Measurements from ENCODE around the gene ODF2.

DNA sequence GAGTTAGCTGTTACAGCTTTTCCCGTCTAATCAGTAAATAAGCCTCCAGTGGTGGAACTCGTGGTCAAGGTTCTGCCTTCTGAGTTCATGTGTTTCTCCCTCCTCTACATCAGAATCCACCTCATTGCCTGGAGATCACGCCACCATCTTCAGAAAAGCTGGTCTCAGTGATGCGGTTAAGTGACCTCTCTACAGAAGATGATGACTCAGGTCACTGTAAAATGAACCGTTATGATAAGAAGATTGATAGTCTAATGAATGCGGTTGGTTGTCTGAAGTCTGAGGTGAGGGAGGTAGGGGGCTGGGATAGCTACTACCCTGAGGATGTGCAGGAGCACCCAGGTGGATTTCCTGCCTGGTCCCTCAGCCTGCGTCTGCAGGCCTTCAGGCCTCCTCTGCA lies 13.3 kb downstream of the ODF2 start:
- TF ChIP-seq TEAD2 (CRISPR knock-in tag; IDR thresholded peaks at IDR 0.05) (no peak), ERF (CRISPR knock-in tag; IDR thresholded peaks at IDR 0.05) (no peak), CHD4 (IDR thresholded peaks at IDR 0.05; ENCODE audit: borderline replicate concordance, low read length) (no peak), TAF15 (IDR thresholded peaks at IDR 0.05; ENCODE audit: low read depth, low read length, poor library complexity, severe bottlenecking) (no peak), RXRB (CRISPR knock-in tag; IDR thresholded peaks at IDR 0.05; ENCODE audit: borderline replicate concordance) (no peak), TAF1 (CRISPR knock-in tag; IDR thresholded peaks at IDR 0.05) (no peak), SMC3 (IDR thresholded peaks at IDR 0.05; ENCODE audit: low read length) (no peak), MYC (CRISPR knock-in tag; IDR thresholded peaks at IDR 0.05; ENCODE audit: borderline replicate concordance) (no peak), DPF2 (CRISPR knock-in tag; IDR thresholded peaks at IDR 0.05; ENCODE audit: borderline replicate concordance, low read depth) (no peak), ZNF468 (CRISPR knock-in tag; IDR thresholded peaks at IDR 0.05) (no peak)
- TF ChIP-seq, protein P1, sequence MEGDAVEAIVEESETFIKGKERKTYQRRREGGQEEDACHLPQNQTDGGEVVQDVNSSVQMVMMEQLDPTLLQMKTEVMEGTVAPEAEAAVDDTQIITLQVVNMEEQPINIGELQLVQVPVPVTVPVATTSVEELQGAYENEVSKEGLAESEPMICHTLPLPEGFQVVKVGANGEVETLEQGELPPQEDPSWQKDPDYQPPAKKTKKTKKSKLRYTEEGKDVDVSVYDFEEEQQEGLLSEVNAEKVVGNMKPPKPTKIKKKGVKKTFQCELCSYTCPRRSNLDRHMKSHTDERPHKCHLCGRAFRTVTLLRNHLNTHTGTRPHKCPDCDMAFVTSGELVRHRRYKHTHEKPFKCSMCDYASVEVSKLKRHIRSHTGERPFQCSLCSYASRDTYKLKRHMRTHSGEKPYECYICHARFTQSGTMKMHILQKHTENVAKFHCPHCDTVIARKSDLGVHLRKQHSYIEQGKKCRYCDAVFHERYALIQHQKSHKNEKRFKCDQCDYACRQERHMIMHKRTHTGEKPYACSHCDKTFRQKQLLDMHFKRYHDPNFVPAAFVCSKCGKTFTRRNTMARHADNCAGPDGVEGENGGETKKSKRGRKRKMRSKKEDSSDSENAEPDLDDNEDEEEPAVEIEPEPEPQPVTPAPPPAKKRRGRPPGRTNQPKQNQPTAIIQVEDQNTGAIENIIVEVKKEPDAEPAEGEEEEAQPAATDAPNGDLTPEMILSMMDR (CRISPR knock-in tag; IDR thresholded peaks at IDR 0.05): no peak
- TF ChIP-seq, protein P2, sequence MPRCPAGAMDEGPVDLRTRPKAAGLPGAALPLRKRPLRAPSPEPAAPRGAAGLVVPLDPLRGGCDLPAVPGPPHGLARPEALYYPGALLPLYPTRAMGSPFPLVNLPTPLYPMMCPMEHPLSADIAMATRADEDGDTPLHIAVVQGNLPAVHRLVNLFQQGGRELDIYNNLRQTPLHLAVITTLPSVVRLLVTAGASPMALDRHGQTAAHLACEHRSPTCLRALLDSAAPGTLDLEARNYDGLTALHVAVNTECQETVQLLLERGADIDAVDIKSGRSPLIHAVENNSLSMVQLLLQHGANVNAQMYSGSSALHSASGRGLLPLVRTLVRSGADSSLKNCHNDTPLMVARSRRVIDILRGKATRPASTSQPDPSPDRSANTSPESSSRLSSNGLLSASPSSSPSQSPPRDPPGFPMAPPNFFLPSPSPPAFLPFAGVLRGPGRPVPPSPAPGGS (CRISPR knock-in tag; IDR thresholded peaks at IDR 0.05): no peak
- TF ChIP-seq, protein P3, sequence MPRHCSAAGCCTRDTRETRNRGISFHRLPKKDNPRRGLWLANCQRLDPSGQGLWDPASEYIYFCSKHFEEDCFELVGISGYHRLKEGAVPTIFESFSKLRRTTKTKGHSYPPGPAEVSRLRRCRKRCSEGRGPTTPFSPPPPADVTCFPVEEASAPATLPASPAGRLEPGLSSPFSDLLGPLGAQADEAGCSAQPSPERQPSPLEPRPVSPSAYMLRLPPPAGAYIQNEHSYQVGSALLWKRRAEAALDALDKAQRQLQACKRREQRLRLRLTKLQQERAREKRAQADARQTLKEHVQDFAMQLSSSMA (CRISPR knock-in tag; IDR thresholded peaks at IDR 0.05): no peak

Data from HepG2 (cell line).